H1 (cell line): Measurements from ENCODE around the gene TLR9. TPM values are rescaled to one million over a fixed set of nuclear protein-coding genes. Genes with fewer than 3 reads are reported as not detected.
A peak's percentile ranks its signal among the peaks of the same experiment; 100 is the strongest.

Experiments
- CTCF ChIA-PET: fragments of 300-600 bp; sonication (Branson Sonifier 250); formaldehyde crosslinking; loops from one replicate; lab custom pipeline; 2021; ENCODE audit not compliant: partially characterized antibody; lab: Charles Lee
- POLR2A ChIA-PET: fragments of 300-600 bp; sonication (Branson Sonifier 250); formaldehyde crosslinking; loops from one replicate; lab custom pipeline; 2021; ENCODE audit warnings: inconsistent platforms; ENCODE audit not compliant: partially characterized antibody; lab: Charles Lee
- DNase-seq, 2 experiments: peaks; one replicate each; pipeline versions ENCODE4 v3.0.0 to v3.0.0-alpha.2; 2010 to 2022; ENCODE audit warnings: low spot score in 2 of 2, low read depth in 1 of 2, mixed read lengths in 1 of 2
- FAIRE-seq: peaks from 2 replicates; lab custom pipeline; 2011; peaks lifted over from hg19 to GRCh38; lab: Jason Lieb, UNC
- H2AFZ ChIP-seq: 2 replicates; pipeline ENCODE4 v1.8.1; 2012; ENCODE audit warnings: low read length, inconsistent platforms
- H2AK5ac ChIP-seq: 2 replicates; pipeline ENCODE4 v1.6.1; 2013; ENCODE audit warnings: low read depth, low read length
- H2BK120ac ChIP-seq: replicated peaks from 2 replicates; pipeline ENCODE3; 2013; ENCODE audit warnings: low read depth, low read length, inconsistent platforms
- H2BK12ac ChIP-seq: 2 replicates; pipeline ENCODE4 v1.6.1; 2013; ENCODE audit warnings: low read depth, low read length
- H2BK15ac ChIP-seq: 2 replicates; pipeline ENCODE4 v1.6.1; 2013; ENCODE audit warnings: low read length
- H2BK20ac ChIP-seq: 2 replicates; pipeline ENCODE4 v1.6.1; 2013; ENCODE audit warnings: low read length
- H2BK5ac ChIP-seq: 2 replicates; pipeline ENCODE4 v1.6.1; 2013; ENCODE audit warnings: low read depth, low read length
- H3K14ac ChIP-seq: 2 replicates; pipeline ENCODE4 v1.6.1; 2013; ENCODE audit warnings: inconsistent platforms; ENCODE audit not compliant: insufficient read length
- H3K18ac ChIP-seq: 2 replicates; pipeline ENCODE4 v1.6.1; 2013; ENCODE audit warnings: low read length; ENCODE audit errors: extremely low read depth
- H3K23ac ChIP-seq: 2 replicates; pipeline ENCODE4 v1.6.1; 2013; ENCODE audit warnings: inconsistent platforms; ENCODE audit not compliant: insufficient read length
- H3K23me2 ChIP-seq: 2 replicates; pipeline ENCODE4 v1.6.1; 2013; ENCODE audit warnings: low read depth, low read length
- H3K27ac ChIP-seq: 2 replicates; pipeline ENCODE4 v1.6.1; 2011; ENCODE audit warnings: low read depth, low read length, inconsistent platforms
- H3K27me3 ChIP-seq, 4 experiments: replicated peaks in 1 of 4; 1 replicate in 1 of 4; 2 replicates in 3 of 4; pipeline versions ENCODE4 v1.6.1 to v1.8.1; 2011 to 2013; ENCODE audit warnings: low read length in 3 of 4, mild to moderate bottlenecking in 3 of 4, inconsistent platforms in 2 of 4, mixed read lengths in 2 of 4, moderate library complexity in 1 of 4; ENCODE audit not compliant: control insufficient read depth in 3 of 4, insufficient read depth in 3 of 4; ENCODE audit errors: extremely low read depth in 1 of 4
- H3K36me3 ChIP-seq, 4 experiments: 2 replicates each; pipeline versions ENCODE4 v1.6.1 to v1.8.1; 2011 to 2013; ENCODE audit warnings: mild to moderate bottlenecking in 4 of 4, low read length in 3 of 4, moderate library complexity in 2 of 4, control low read depth in 1 of 4, inconsistent platforms in 1 of 4; ENCODE audit not compliant: insufficient read depth in 4 of 4, control insufficient read depth in 2 of 4
- H3K4ac ChIP-seq: replicated peaks from 2 replicates; pipeline ENCODE3; 2013; ENCODE audit warnings: low read length, low read depth, mixed read lengths, inconsistent platforms; ENCODE audit not compliant: insufficient read length
- H3K4me1 ChIP-seq, 4 experiments: replicated peaks in 1 of 4; 1 replicate in 1 of 4; 2 replicates in 3 of 4; pipeline versions ENCODE4 v1.6.1 to v1.8.1; 2011 to 2013; ENCODE audit warnings: low read length in 3 of 4, inconsistent platforms in 2 of 4, mixed read lengths in 1 of 4; ENCODE audit not compliant: insufficient read depth in 4 of 4, control insufficient read depth in 3 of 4
- H3K4me2 ChIP-seq, 2 experiments: 2 replicates each; pipeline versions ENCODE4 v1.6.1 to v1.8.1; 2011 to 2013; ENCODE audit warnings: low read depth in 2 of 2, low read length in 2 of 2, control low read depth in 1 of 2, inconsistent platforms in 1 of 2, mild to moderate bottlenecking in 1 of 2; ENCODE audit not compliant: insufficient read depth in 1 of 2
- H3K4me3 ChIP-seq, 4 experiments: fragments of 200-600, 300-600 bp in 1 of 4; sonication (generic), shearing (Covaris generic), sonication (Bioruptor Twin) in 1 of 4; 2 replicates each; pipeline versions ENCODE4 v1.5.1 to v1.8.1; 2011 to 2016; ENCODE audit warnings: low read length in 4 of 4, low read depth in 3 of 4, control low read depth in 2 of 4, inconsistent platforms in 2 of 4, mild to moderate bottlenecking in 2 of 4, mixed read lengths in 1 of 4, moderate library complexity in 1 of 4; ENCODE audit not compliant: insufficient read depth in 2 of 4; ENCODE audit errors: extremely low read depth in 1 of 4
- H3K56ac ChIP-seq: replicated peaks from 2 replicates; pipeline ENCODE3; 2013; ENCODE audit warnings: low read depth, mild to moderate bottlenecking, mixed read lengths, low read length, inconsistent platforms; ENCODE audit not compliant: insufficient read length
- H3K79me1 ChIP-seq: 2 replicates; pipeline ENCODE4 v1.6.1; 2013; ENCODE audit warnings: low read depth, low read length, control low read depth
- H3K79me2 ChIP-seq, 2 experiments: 2 replicates each; pipeline versions ENCODE4 v1.6.1 to v1.8.1; 2012 to 2013; ENCODE audit warnings: low read length in 2 of 2, mild to moderate bottlenecking in 2 of 2, inconsistent platforms in 1 of 2; ENCODE audit not compliant: insufficient read depth in 2 of 2, control insufficient read depth in 1 of 2
- H3K9ac ChIP-seq, 4 experiments: replicated peaks in 1 of 4; 1 replicate in 1 of 4; 2 replicates in 3 of 4; pipeline versions ENCODE4 v1.6.1 to v1.8.1; 2011 to 2013; ENCODE audit warnings: low read depth in 3 of 4, low read length in 3 of 4, control low read depth in 2 of 4, mild to moderate bottlenecking in 2 of 4, moderate library complexity in 2 of 4, inconsistent platforms in 1 of 4; ENCODE audit errors: extremely low read depth in 1 of 4
- H3K9me3 ChIP-seq, 2 experiments: 2 replicates each; pipeline versions ENCODE4 v1.6.1 to v1.8.1; 2012 to 2013; ENCODE audit warnings: mild to moderate bottlenecking in 2 of 2, moderate library complexity in 2 of 2, control low read depth in 1 of 2, inconsistent platforms in 1 of 2, low read depth in 1 of 2, low read length in 1 of 2, mixed read lengths in 1 of 2; ENCODE audit not compliant: insufficient read depth in 2 of 2
- H4K20me1 ChIP-seq, 2 experiments: replicated peaks in 1 of 2; 2 replicates each; pipeline versions ENCODE3 to v1.8.1; 2011 to 2013; ENCODE audit warnings: inconsistent platforms in 2 of 2, low read length in 2 of 2, mild to moderate bottlenecking in 1 of 2; ENCODE audit not compliant: insufficient read depth in 2 of 2, control insufficient read depth in 1 of 2
- H4K5ac ChIP-seq: 2 replicates; pipeline ENCODE4 v1.6.1; 2013; ENCODE audit warnings: low read length, low read depth, mixed read lengths, inconsistent platforms; ENCODE audit not compliant: insufficient read length
- H4K8ac ChIP-seq: 2 replicates; pipeline ENCODE4 v1.8.0; 2013; ENCODE audit warnings: mild to moderate bottlenecking, moderate library complexity, low read length, inconsistent platforms; ENCODE audit not compliant: insufficient read depth; ENCODE audit errors: extremely low read depth
- H4K91ac ChIP-seq: replicated peaks from 2 replicates; pipeline ENCODE3; 2013; ENCODE audit warnings: low read length, mixed read lengths, inconsistent platforms; ENCODE audit not compliant: insufficient read length
- KDM5A ChIP-seq: fragments of 200-600 bp; IDR thresholded peaks from 2 replicates; pipeline ENCODE4 v1.7.1; 2012; ENCODE audit warnings: mild to moderate bottlenecking, low read length, inconsistent platforms, mixed read lengths
- POU5F1 ChIP-seq: IDR thresholded peaks from 2 replicates; pipeline ENCODE4 v1.6.1; 2011; ENCODE audit warnings: low read depth, mild to moderate bottlenecking, low read length, moderate library complexity
- WGBS, 2 experiments: shearing (Covaris generic) in 1 of 2; methylation state at CpG; one replicate each; pipeline versions ENCODE4 v1.1.6 to v1.1.7; 2013 to 2015; ENCODE audit warnings: low lambda C conversion rate in 2 of 2, mixed read lengths in 2 of 2, inconsistent platforms in 1 of 2, low coverage in 1 of 2, missing lambda C conversion rate in 1 of 2; ENCODE audit not compliant: insufficient replicate concordance in 2 of 2, insufficient coverage in 1 of 2, insufficient read length in 1 of 2; ENCODE audit errors: extremely low coverage in 1 of 2, missing lambda C conversion rate in 1 of 2; 5-methylcytosine and 5-hydroxymethylcytosine counted together
- polyA plus RNA-seq, 7 experiments: library from polyadenylated mRNA; depleted of rRNA in 3 of 7; stranded (reverse) in 5 of 7; unstranded in 2 of 7; fragments of >200 nt in 5 of 7; fragments of 200-250 nt in 2 of 7; gene quantifications; 1 replicate in 5 of 7; 2 replicates in 1 of 7; 4 replicates in 1 of 7; pipeline versions ENCODE4 v1.2.1 to v1.2.3, GENCODE V29; 2011 to 2013; ENCODE audit warnings: missing spikeins in 2 of 7, mixed read lengths in 2 of 7
- total RNA-seq: library from RNA; stranded (reverse); fragmentation: NEBNext Ultra II Directional; extraction: Animal tissue kit (Norgen Biotek cat#: 25700); gene quantifications from 2 replicates; pipeline ENCODE4 v1.2.1, GENCODE V29; 2021

TLR9 gene
- total and polyA plus RNA-seq, 2 of the 8 experiments (the other 6 are each of a cell fraction or from before 2014, with no cell fraction given): 0.05 TPM; not detected in 1

DNA sequence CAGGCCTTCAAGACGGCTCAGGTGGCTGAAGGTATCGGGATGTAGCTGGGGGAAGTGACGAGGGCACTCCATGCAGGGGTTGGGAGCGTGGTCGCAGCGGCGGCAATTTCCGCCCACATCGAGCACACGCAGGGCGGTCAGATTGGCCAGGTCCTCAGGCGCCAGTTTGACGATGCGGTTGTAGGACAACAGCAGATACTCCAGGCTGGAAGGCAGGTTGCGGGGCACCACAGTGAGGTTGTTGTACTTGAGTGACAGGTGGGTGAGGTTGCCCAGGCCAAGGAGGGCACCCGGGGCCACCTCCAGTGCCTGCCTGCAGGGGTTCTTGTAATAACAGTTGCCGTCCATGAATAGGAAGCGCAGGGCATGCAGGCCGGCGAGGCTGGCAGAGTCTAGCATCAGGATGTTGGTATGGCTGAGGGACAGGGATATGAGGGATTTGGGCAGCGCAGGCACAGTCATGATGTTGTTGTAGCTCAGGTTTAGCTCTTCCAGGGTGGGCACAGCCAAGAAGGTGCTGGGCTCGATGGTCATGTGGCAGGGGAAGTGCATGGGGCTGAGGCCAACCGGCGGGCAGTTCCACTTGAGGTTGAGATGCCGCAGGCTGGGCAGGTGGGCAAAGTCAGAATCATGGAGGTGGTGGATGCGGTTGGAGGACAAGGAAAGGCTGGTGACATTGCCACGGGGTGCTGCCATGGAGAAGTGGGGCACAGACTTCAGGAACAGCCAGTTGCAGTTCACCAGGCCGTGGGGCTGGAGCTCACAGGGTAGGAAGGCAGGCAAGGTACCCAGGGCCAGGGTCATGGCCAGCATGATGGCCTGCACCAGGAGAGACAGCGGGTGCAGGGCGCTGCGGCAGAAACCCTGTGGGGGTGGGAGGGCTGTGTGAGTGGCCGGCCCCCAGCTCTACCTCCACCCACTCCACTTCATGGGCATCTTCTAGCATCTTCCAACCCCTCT is 1.7 kb downstream of the TLR9 start:
- Histone ChIP-seq H3K27me3 (no peaks in the 10 kb centered on the region), H3K23me2 (no peaks in the 10 kb centered on the region), H3K79me2 (no peaks in the 10 kb centered on the region), H3K4me3 (no peak overlapping the region), H2AK5ac (no peak overlapping the region; the same call in 1 of the 2 replicates), H2BK20ac (no peak overlapping the region), H3K9me3 (no peaks in the 10 kb centered on the region), H3K79me1 (no peaks in the 10 kb centered on the region), H2BK15ac (no peak overlapping the region), H3K18ac (no peak overlapping the region), H3K4me1 (peaks cover 0 to 4% (median 3%) of the 10 kb centered on the region in 4 experiments; a peak in 5 of 7 replicates), H4K5ac (no peak overlapping the region), H2AFZ (no peak overlapping the region), H3K9ac (no peak overlapping the region), H2BK120ac (no peak overlapping the region), H4K91ac (no peak overlapping the region), H3K4me2 (no peak overlapping the region), H3K14ac (no peak overlapping the region), H3K36me3 (peaks cover 0 to 2% (median 0%) of the 10 kb centered on the region in 4 experiments; a peak in 1 of 8 replicates), H2BK5ac (no peak overlapping the region), H3K23ac (no peak overlapping the region), H3K4ac (no peak overlapping the region), H2BK12ac (no peak overlapping the region), H3K27ac (no peak overlapping the region), H4K8ac (peak overlapping the region; percentile 57; the same call in 1 of the 2 replicates), H3K56ac (no peak overlapping the region), H4K20me1 (no peaks in the 10 kb centered on the region)
- no peak for TF ChIP-seq KDM5A
- TF ChIP-seq POU5F1: no peak
- CTCF ChIA-PET: interaction anchor here (0.7 to 20.4 kb wide), 14 partner anchors 12 to 258 kb away, joined by 3 to 336 read pairs (median 6); partner anchors contain the start of gene TWF2
- FAIRE-seq (no peak), DNase-seq (no peak)
- WGBS, 2 experiments: 94% methylated on average over 32 of the region's 32 CpGs; no CpG with 5 or more reads in 1 of the 2 experiments
- POLR2A ChIA-PET: no interaction called here
